Uterus (tissue), 4 donors: Measurements from ENCODE around the gene CEP250. TPM values are rescaled to one million over a fixed set of nuclear protein-coding genes. Genes with fewer than 3 reads are reported as not detected.

Experiments used
- DNase-seq, 2 donors: peaks; one replicate each; pipeline ENCODE4 v3.0.0-alpha.2; 2019 to 2020
- H3K27ac ChIP-seq, 2 donors: fragments of 200-600 bp; sonication (generic); 1 replicate in 1 of 2; 2 replicates in 1 of 2; pipeline ENCODE4 v1.5.1; 2016 to 2018
- H3K27me3 ChIP-seq, 2 donors: fragments of 200-600 bp; sonication (generic); one replicate each; pipeline ENCODE4 v1.5.1; 2018 to 2019; ENCODE audit warnings: control low read depth in 1 of 2
- H3K36me3 ChIP-seq, 2 donors: fragments of 200-600 bp; sonication (generic); one replicate each; pipeline ENCODE4 v1.5.1; 2019; ENCODE audit warnings: control low read depth in 1 of 2
- H3K4me1 ChIP-seq, 2 donors: fragments of 200-600 bp; sonication (generic); one replicate each; pipeline ENCODE4 v1.5.1; 2018 to 2019; ENCODE audit warnings: control low read depth in 1 of 2
- H3K4me3 ChIP-seq, 2 donors: fragments of 200-600 bp; sonication (generic); 1 replicate in 1 of 2; 2 replicates in 1 of 2; pipeline ENCODE4 v1.5.1; 2018 to 2019; ENCODE audit warnings: mild to moderate bottlenecking in 1 of 2
- H3K9me3 ChIP-seq, 2 donors: fragments of 200-600 bp; sonication (generic); one replicate each; pipeline ENCODE4 v1.5.1; 2019; ENCODE audit warnings: control low read depth in 1 of 2
- POLR2A ChIP-seq, 2 donors: fragments of 450-650 bp; IDR thresholded peaks; one replicate each; pipeline ENCODE4 v1.6.1; 2016; ENCODE audit warnings: antibody characterized with exemption in 2 of 2, mild to moderate bottlenecking in 1 of 2, moderate library complexity in 1 of 2
- intact Hi-C: fragments of 100-400 bp; cut with DNase I; formaldehyde crosslinking; loops from one replicate; pipeline ENCODE4 v1.15.1; 2023; ENCODE audit warnings: low total_unique reads
- total RNA-seq, 4 donors: library from RNA; depleted of rRNA in 3 of 4; stranded (reverse); fragments of >200 nt in 3 of 4; gene quantifications; one replicate each; pipeline versions ENCODE4 v1.1.0 to v1.2.4, GENCODE V29; 2014 to 2023
- TF ChIP-seq, protein P1 (sequence below), 4 experiments: fragments of 200-600 bp in 2 of 4; fragments of 450-650 bp in 2 of 4; sonication (generic) in 2 of 4; IDR thresholded peaks; one replicate each; pipeline ENCODE4 v1.5.1; 2016 to 2019; ENCODE audit warnings: antibody characterized with exemption in 4 of 4, mild to moderate bottlenecking in 2 of 4, moderate library complexity in 1 of 4
- donor health status: DM: yes; HTN: yes; CAD: no.

The CEP250 gene
- total RNA-seq, 4 donors from 2014 or later, result 9.2 to 44.2 (median 41.5) TPM

DNA sequence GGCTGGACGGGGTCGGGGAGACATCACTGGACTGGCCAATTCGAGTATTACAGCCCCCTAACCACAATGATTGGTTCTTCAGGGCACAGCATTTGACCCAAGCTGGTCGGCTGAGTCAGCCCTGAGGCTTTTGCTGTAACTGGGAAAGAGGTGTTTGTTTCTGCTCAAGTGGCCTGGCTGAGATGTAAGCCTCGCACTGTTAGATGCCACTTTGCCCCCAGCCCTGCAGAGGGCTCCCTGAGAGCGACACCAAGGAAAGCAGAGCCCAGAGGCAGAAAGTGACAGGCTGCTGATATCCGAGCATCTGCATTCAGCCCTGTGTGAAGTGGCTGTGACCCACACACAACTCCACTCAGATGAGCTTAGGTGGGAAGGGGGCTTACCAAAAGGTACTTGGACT lies 105.9 kb downstream of the CEP250 start:
- intact Hi-C loops, result no loop called here
- TF ChIP-seq POLR2A (IDR thresholded peaks at IDR 0.05), result no peak
- TF ChIP-seq, protein P1, sequence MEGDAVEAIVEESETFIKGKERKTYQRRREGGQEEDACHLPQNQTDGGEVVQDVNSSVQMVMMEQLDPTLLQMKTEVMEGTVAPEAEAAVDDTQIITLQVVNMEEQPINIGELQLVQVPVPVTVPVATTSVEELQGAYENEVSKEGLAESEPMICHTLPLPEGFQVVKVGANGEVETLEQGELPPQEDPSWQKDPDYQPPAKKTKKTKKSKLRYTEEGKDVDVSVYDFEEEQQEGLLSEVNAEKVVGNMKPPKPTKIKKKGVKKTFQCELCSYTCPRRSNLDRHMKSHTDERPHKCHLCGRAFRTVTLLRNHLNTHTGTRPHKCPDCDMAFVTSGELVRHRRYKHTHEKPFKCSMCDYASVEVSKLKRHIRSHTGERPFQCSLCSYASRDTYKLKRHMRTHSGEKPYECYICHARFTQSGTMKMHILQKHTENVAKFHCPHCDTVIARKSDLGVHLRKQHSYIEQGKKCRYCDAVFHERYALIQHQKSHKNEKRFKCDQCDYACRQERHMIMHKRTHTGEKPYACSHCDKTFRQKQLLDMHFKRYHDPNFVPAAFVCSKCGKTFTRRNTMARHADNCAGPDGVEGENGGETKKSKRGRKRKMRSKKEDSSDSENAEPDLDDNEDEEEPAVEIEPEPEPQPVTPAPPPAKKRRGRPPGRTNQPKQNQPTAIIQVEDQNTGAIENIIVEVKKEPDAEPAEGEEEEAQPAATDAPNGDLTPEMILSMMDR (IDR thresholded peaks at IDR 0.05), result no peak
- Histone ChIP-seq H3K9me3 (no peaks in the 10 kb centered on the region), H3K4me3 (no peak overlapping the region), H3K27ac (no peak overlapping the region), H3K4me1 (no peaks in the 10 kb centered on the region), H3K36me3 (no peaks in the 10 kb centered on the region), H3K27me3 (no peaks in the 10 kb centered on the region)
- no peak for DNase-seq

DNA sequence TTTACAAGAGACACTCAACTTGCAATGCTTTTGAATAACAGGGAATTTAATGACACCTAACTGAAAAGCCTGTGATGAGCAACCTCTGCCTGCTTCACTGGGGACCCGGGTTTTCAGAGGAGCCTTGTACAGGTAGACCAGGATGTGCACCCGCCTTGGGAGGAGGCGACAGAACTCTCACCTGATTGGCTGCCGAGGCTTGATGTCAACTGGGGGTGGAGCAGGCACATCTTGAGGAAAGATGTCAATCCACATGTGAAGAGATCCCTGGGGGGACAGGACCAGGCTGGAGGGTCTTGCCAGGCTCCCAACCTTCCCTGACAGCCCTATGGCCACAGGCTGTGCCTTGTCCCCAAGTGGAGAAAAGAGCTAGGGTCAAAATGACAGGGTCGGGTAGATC lies 106.3 kb downstream of the CEP250 start:
- no peak overlapping the region for H3K4me3 ChIP-seq
- no peak for DNase-seq
- H3K27me3 ChIP-seq, result no peaks in the 10 kb centered on the region
- H3K36me3 ChIP-seq, result no peaks in the 10 kb centered on the region
- H3K4me1 ChIP-seq, result no peaks in the 10 kb centered on the region
- TF ChIP-seq, protein P1 (IDR thresholded peaks at IDR 0.05), result no peak
- no peak for TF ChIP-seq POLR2A (IDR thresholded peaks at IDR 0.05)
- intact Hi-C loops, result no loop called here
- H3K27ac ChIP-seq, result no peak overlapping the region
- H3K9me3 ChIP-seq, result no peaks in the 10 kb centered on the region

DNA sequence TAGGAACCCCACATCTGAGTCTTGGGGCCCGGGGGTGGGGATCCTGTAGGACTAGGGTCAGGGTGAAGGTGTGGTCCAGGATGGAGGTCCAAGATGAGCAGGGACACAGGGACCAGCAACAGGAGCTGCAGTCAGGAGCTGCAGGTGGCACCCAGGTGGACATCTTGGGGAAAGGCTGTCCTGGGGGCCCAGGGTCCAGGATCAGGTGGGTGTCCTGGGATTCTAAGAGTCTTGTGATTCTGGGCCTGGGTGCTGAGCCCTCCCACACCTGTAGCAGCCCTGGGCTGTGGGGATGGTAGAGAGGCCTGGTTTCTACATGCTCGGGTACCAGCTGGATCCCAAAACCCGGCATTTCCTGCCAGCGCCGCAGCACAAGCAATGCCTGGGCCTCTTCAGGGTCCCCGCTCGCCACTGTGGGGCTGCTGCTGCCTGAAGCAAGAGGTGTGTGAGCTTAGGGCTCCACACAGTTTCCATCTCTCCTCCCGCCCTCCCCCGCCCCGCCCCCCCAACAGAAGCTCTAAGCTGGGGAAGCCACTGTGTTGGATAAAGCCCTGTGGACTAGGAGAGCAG lies 107.2 kb downstream of the CEP250 start:
- no peaks in the 10 kb centered on the region for H3K36me3 ChIP-seq
- intact Hi-C loops, result no loop called here
- H3K4me3 ChIP-seq, result no peak overlapping the region
- no peak for DNase-seq
- H3K4me1 ChIP-seq, result no peaks in the 10 kb centered on the region
- no peaks in the 10 kb centered on the region for H3K9me3 ChIP-seq
- TF ChIP-seq, protein P1 (IDR thresholded peaks at IDR 0.05), result no peak
- TF ChIP-seq POLR2A (IDR thresholded peaks at IDR 0.05), result no peak
- H3K27ac ChIP-seq, result no peak overlapping the region
- H3K27me3 ChIP-seq, result no peaks in the 10 kb centered on the region

DNA sequence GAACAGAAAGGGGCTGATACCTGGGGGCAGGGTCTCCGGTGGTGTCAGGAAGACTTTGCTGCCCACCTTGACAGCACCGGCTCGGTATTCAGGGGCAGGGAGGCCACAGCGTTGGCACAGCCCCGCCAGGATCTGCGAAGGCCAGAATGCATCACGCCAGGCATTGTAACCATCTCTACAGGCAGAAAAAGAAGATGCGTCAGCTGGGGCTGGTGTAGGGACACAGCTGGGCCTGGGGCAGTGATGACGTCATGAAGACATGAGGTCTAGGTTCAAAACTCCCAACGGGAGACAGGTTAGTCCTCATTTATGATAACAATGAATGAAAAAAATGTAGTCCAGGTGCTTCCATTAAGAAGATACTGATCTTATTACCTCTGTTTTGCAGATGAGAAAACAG lies 108.4 kb downstream of the CEP250 start:
- intact Hi-C loops, result no loop called here
- DNase-seq, result no peak
- Histone ChIP-seq H3K4me1 (no peaks in the 10 kb centered on the region), H3K27me3 (no peaks in the 10 kb centered on the region), H3K36me3 (no peaks in the 10 kb centered on the region), H3K9me3 (no peaks in the 10 kb centered on the region), H3K27ac (no peak overlapping the region), H3K4me3 (no peak overlapping the region)
- no peak for TF ChIP-seq POLR2A (IDR thresholded peaks at IDR 0.05)
- TF ChIP-seq, protein P1 (IDR thresholded peaks at IDR 0.05), result no peak

DNA sequence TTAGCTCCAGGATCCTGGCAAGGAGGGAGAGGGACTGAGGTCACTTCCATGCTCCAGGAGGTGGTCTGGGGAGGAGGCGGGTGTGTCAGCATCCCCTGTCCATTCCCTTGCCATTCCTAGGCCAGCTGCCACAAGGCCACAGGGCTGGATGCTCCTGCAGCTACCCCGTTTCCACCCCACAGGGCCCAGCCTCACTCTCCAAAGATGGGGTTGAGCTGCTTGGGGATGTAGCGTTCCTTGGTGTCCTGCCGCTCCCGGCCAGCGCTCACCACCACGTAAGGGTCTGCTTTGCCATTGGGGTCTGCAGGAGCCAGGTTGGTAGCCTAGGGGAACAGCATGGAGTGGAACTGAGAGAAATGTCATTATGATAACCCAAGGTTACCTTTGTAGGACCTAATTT lies 109.5 kb downstream of the CEP250 start:
- intact Hi-C loops, result no loop called here
- DNase-seq, result no peak
- H3K9me3 ChIP-seq, result no peaks in the 10 kb centered on the region
- H3K27ac ChIP-seq, result no peak overlapping the region
- H3K4me1 ChIP-seq, result no peaks in the 10 kb centered on the region
- TF ChIP-seq, protein P1 (IDR thresholded peaks at IDR 0.05), result no peak
- no peak for TF ChIP-seq POLR2A (IDR thresholded peaks at IDR 0.05)
- no peaks in the 10 kb centered on the region for H3K36me3 ChIP-seq
- H3K27me3 ChIP-seq, result no peaks in the 10 kb centered on the region
- no peak overlapping the region for H3K4me3 ChIP-seq
